GM12872 (cell line): ENCODE results near the gene NBR1.

ENCODE experiments used
- TF ChIP-seq, protein P1 (sequence below): IDR thresholded peaks from 3 replicates; pipeline ENCODE4 v1.5.1; 2011; ENCODE audit warnings: low read depth, mild to moderate bottlenecking, low read length, moderate library complexity; ENCODE audit not compliant: insufficient read depth

NBR1 gene

DNA sequence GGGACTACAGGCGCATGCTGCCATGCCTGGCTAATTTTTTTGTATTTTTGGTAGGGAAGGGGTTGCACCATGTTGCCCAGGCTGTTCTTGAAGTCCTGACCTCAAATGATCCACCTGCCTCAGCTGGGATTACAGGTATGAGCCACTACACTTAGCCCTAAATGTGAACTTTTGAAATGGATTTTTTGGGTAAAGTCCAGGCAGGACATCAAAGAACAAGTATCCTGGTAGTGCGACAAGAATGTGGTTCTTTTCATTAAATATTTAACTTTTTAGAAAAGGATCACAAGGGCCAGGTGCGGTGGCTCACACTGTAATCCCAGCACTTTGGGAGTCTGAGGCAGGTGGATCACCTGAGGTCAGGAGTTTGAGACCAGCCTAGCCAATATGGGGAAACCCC is 15.3 kb upstream of the NBR1 start:
- TF ChIP-seq, protein P1, sequence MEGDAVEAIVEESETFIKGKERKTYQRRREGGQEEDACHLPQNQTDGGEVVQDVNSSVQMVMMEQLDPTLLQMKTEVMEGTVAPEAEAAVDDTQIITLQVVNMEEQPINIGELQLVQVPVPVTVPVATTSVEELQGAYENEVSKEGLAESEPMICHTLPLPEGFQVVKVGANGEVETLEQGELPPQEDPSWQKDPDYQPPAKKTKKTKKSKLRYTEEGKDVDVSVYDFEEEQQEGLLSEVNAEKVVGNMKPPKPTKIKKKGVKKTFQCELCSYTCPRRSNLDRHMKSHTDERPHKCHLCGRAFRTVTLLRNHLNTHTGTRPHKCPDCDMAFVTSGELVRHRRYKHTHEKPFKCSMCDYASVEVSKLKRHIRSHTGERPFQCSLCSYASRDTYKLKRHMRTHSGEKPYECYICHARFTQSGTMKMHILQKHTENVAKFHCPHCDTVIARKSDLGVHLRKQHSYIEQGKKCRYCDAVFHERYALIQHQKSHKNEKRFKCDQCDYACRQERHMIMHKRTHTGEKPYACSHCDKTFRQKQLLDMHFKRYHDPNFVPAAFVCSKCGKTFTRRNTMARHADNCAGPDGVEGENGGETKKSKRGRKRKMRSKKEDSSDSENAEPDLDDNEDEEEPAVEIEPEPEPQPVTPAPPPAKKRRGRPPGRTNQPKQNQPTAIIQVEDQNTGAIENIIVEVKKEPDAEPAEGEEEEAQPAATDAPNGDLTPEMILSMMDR = no peak

DNA sequence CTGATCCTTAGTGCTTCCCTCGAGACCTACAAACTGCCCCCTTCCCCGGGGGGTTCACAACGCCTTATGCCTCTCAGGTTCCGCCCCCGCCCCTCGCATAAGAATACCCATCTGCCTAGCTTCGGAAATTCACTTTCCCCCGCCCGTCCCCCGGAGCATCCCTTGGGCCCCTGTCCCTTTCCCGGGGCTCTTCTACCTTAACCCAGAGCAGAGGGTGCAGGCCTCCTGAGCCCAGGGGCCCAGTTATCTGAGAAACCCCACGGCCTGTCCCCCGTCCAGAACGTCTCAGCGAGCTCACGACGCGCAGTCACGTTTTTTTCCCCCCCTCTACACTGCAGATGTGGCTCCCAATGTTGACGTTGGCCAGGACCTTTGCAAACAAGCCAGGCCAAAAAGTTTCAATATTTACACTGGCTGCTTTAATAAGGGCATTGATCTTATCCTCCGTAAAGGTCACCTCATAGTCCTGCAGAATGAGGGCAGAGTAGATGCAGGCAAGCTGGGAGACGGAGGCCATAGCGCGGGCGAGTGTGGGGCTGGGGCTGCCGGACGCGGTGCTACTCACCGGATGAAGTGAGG is 1.4 kb upstream of the NBR1 start:
- TF ChIP-seq, protein P1 = no peak

DNA sequence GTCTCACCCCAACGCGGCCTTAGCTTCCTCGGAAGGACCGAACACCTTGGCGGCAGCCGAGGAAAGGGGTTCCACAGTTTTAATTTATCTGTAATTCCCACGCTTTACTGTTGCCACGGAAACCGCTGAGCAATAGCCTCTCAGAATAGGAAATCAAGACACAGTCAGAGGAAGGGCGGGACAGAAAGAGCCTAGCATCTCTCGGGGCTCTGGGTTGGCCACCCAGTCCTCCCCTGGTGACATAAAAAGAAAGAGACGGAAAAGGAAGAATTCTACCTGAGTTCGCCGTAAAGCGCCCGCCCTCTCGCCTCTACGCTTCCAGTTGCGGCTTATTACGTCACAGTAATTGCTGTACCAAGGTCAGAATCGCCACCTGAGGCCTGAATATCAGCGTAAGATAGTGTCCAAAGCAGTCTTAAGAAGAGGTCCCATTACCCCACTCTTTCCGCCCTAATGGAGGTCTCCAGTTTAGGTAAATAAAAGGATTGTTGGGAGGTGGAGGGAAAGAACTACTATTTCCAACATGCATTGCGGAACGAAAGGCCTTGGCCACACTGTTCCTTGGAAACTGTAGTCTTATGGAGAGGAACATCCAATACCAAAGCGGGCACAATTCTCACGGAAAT is 761 bp upstream of the NBR1 start:
- TF ChIP-seq, protein P1 = no peak

DNA sequence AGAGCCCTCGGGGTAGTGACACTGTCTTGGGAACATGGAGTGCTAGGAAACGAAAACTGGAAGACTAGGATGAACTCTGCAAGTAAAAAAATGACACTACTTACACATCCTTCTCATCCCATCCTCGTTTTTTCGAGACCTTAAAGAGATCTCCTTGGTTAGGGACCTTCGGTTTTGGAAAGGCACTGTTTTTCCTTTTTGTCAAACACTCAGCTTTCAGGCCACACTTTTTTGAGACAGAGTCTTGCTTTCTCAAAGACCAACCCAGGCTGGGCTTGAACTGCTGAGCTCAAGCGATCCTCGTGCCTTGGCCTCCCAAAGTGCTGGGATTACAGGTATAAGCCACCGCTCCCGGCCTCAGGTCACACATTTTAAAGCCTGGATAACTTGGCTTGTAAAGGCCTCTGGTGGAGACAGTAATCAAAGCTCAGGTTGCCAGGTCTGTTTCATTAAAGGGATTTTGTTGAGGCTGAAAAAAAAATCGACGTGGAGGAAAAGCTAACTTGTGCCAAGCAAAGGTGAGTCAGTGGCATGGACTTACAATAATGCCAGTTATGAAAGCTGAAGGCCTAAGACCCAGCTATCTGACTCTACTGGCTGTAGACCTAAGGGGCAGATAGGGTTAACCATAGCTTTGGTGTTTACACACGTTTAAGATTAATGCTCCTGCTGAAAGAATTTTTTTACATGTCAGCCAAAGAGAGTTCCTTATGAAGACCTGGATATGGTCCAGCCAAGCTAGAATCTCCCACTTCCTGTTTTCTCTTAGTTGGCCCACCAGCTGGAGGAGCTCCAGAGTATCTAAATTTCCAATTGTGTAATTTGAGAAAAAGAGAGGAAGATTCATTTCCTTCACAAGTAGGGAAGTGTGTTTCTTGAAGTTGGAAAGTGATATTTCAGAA is 823 bp downstream of the NBR1 start:
- TF ChIP-seq, protein P1 = peak; percentile 24; the same call in 1 of the 3 replicates

DNA sequence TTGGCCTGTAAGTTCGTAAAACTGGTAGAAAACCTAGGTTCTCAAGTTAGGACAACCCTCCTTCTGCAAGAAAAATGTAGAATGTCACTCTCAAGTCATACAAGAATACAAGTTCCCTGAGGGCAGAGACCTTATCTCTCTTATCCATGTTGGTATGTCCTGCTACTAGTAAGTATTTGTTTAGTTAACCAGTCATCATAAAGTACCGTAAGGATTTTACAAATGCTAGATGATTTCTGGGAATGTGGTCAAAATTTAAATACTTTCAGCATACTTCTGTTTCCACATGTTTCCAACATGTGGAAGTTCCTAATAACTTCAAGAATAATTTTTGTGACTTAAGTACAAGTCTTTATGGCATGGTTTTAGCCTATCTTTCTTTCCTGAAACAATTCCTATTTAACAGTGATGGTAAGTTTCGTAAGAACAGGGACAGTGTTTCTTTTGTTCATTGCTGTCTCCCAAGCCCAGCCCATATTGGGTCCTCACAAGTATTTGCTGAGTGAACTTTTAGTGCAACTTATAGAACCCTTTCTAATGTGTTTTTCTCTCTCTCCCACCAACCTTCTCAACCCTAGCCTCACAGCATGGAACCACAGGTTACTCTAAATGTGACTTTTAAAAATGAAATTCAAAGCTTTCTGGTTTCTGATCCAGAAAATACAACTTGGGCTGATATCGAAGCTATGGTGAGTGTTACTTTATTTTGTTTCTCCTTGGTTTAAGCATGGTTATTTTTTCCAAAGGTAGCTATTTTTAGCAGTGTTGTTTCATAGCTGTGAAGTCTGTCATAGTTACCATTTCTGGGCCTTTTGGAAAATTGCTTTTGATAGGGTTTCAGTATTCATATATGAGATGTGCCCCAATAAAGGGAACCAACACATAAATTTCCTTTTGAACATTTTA is 4.5 kb downstream of the NBR1 start:
- TF ChIP-seq, protein P1 = no peak

DNA sequence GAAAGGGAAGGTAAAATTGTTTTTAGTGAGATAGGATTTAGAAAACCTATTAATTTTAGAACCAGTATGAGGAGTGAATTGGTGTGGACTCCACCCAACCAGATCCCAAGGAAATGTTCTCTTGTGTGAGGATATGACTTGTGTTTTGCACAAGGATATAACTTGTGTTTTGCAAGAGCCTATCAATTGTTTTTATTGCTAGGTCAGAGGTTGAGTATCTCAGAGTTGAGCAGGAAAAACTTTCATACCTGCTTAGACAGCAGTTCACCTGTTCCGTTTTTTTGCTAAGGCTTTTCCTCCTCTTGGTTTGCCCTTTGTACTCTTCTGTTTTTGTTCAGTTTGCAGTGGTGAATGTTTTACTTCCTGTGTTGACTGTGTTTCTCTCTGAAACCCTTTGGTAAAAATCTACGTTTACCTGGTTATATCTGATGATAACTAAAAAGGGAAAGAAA is 5.1 kb downstream of the NBR1 start:
- TF ChIP-seq, protein P1 = no peak

DNA sequence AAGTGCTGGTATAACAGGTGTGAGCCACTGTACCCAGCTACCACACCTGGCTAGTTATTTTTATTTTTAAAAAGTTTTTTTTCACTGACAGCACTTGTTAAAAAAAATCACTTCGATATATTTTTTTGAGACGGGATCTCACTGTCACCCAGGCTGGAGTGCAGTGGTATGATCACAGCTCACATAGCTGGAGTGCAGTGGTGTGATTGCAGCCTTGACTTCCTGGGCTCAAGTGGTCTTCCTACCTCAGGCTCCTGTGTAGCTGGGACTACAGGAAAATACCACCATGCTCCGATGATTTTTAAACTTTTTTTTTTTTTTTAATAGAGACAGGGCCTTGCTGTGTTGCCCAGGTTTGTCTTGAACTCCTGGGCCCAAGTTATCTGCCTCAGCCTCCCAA is 12.9 kb downstream of the NBR1 start:
- TF ChIP-seq, protein P1 = no peak
